T-helper 22 cell (primary cell): Measurements from ENCODE around the gene SERP2.

Source experiments
- DNase-seq: peaks from one replicate; pipeline ENCODE4 v3.0.0-alpha.2; 2020; ENCODE audit warnings: low read depth

SERP2 gene

DNA sequence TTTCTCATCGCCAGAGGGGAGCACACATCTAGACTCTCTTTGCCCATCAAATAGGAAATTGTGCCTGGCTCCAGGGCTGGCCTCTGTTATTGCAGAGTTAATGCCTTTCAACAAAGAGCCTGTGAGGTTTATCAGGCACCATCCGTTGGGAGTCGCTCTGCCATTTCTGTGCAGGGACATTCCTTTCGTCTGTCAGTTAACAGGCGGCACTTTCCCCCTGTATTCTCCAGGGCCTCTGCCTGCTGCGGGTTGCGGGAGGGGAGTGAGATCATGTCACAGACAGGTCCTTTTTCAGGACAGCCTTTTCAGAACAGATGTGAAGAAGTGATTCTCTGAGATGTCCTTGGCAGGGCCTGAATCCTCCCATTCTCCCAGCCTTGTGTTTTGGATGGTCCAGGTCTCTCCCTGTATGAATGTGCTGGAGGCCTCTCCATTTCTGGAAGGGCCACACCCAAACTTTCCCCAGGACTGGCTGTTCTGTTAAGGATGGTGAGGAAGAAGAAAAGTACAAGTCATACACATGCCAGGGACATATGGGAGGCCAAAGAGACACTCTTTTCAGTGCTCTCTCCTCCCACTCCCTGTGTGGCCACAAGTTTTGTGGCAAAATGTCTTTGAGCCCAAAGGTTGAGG is 14.9 kb downstream of the SERP2 start:
- DNase-seq: no peak

GRCh38 chr13:44389060-44389666 is 15.5 kb downstream of the SERP2 start:
- no peak for DNase-seq

GRCh38 chr13:44389876-44390275 is 16.3 kb downstream of the SERP2 start:
- DNase-seq: no peak

DNA sequence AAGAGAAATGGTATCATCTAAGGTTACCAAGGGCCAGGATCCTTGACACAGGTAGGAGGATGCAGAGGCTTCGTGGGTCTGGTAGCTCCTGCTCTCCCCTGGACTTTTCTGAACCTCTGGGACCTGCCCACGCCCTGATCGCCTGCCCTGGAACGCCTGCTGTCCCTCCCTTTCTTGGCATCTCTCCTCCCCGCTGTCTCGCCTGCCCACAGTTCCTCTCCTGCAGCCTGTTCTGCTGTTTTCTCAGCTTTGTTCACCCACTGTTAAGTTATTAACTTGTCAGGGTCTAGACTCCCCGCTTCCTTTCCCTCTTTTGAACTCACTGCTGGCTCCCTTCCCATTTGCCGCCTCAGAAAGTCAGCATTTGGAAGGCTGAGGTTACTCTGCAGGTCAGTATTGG is 19.8 kb downstream of the SERP2 start:
- no peak for DNase-seq

- no peak for DNase-seq
These were observed 21.0 kb downstream of the SERP2 start for GRCh38 chr13:44394658-44395057.

DNA sequence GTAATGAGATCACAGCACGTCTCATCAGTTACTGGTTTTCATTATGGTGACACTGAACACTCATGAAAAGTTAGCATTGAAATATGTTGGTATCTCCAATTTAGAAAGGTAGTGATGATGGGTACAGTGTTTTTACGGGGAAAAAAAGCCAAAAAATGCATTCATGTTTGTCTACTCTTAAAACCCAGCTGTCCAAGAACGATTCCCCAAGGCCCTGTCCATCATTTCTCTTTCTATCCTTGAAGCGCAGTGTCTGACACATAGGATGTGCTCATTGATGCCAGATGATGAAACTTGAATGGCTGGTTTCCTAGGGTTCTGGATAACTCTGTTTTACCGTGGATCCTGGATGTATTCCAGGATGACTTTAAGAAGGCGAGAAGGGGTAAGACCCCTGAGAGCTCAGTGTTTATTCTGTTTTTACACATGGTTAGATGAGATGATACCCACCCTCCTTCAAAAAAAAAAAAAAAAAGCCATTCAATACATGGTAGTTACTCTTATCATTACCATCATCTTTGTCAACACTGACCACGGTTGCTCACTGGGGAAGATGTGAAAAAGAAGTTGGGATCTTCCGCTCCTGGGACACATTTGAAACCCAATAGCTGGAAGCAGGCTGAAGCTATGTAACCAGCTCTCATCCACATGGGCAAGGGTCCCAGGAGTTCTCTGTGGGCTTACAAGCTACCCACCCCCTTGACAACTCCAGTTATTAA is 22.5 kb downstream of the SERP2 start:
- no peak for DNase-seq

GRCh38 chr13:44396701-44397580 is 23.3 kb downstream of the SERP2 start:
- no peak for DNase-seq

GRCh38 chr13:44397766-44398223 is 24.2 kb downstream of the SERP2 start:
- no peak for DNase-seq

DNA sequence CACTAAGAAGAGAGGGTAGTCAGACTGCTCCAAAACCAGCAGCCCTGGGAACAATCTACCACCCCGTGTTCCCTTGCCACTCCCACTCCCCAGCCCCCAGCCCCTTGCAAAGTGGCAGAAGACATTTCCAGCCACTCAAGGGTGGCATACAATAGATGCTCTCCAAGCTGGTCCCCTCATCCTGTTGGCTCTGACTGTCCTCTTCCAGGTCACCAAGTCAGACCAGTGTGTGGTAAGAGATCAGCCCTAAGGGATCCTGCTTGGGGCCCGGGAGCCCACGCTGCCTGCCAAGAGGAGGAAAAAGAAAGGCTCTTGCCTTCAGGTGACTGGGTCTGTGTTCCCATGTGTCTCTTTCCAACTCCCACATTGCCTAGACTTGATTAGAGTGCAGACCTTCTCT is 25.0 kb downstream of the SERP2 start:
- DNase-seq: no peak

- DNase-seq: no peak
These were observed 25.4 kb downstream of the SERP2 start for GRCh38 chr13:44399074-44399473.

GRCh38 chr13:44400736-44401135 is 27.1 kb downstream of the SERP2 start:
- DNase-seq: no peak

DNA sequence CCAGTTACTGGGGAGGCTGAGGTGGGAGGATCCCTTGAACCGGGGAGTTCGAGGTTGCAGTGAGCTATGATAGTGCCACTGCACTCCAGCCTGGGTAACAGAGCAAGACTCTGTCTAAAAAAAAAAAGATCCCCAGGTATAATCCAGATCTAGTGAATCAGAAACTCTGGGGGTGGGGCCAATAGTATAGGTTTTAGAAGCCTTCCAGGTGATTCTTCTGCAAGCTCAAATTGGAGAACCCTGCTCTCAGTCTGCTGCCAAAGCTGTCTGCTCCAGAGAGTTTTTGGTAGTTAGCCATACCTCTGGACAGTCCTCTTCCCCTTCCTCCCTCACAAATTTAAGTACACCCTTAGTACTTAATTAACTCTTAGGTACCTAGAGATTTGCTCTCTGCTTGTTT is 28.0 kb downstream of the SERP2 start:
- no peak for DNase-seq

GRCh38 chr13:44402899-44403445 is 29.3 kb downstream of the SERP2 start:
- DNase-seq: no peak

GRCh38 chr13:44403461-44404056 is 29.9 kb downstream of the SERP2 start:
- DNase-seq: no peak

DNA sequence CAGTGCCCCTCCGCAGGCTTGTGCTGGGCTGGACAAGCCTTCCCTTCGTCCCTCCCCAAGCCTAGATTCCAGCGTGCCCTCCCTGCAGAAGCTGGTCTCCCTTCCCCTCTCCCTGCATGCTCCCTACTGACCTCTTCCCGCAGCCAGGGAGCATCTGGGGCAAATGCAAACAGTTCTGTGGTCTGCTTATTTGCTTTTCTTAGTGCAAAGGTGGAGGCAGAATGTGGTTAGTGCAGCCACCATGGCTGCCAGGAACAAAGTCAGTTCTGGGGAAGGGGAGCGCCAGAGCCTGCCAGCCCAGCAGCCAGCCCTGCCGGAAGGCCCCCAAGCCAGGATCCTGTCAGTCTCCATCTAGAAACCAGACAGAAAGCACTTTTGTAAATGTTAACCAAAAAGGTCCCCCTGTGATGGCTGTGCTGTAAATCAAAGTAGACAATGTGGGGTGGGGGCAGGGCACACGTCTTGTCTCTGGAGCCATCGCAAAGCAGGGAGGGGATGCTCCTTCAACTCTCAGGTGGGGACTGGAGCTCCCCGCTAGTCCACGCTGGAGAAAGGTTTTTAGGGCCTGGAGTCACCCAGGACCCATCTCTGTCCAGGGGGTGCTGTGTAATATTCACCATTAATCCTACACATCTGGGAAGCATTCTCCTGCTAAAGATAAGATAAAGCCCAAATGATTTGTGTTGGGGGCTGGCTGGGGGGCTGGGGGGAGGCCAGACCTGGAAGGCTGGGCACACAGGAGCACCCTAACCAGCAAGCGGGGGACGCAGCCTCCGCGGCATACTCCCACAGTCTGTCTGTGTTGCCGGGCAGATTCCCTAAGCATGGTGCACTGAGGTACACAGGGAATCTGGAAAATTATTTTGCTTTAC is 30.9 kb downstream of the SERP2 start:
- DNase-seq: no peak

DNA sequence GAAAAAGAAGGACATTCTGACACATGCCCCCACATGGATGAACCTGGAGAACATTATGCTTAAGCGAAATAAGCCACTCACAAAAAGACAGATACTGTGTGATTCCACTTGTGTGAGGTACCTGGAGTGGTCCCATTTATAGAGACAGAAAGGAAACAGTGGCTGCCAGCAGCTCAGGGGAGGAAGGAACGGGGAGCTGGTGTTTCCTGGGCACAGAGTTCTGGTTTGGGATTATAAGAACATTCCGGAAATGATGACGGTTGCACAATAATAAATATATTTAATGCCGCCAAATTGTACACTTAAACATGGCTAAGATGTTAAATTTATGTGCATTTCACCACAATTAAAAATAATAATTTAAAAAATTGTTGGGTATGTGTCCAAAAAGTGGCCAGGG is 33.0 kb downstream of the SERP2 start:
- DNase-seq: no peak

GRCh38 chr13:44407379-44407778 is 33.8 kb downstream of the SERP2 start:
- DNase-seq: no peak

DNA sequence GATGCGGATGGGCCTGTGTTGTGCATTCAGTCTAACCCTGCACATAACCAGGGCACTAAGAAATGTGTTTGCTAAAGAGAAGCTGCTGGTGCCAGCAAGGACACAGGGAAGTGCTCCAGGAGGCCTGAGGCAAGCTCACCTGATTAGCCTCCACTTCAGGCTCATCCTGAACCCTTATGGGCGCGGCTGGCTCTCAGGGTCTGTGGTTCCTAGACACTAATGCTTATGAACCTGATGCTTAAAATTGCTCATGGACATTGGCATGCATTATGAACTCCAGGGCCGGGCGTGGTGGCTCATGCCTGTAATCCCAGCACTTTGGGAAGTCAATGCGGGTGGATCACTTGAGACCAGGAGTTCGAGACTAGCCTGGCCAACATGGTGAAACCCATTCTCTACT is 34.3 kb downstream of the SERP2 start:
- no peak for DNase-seq

DNA sequence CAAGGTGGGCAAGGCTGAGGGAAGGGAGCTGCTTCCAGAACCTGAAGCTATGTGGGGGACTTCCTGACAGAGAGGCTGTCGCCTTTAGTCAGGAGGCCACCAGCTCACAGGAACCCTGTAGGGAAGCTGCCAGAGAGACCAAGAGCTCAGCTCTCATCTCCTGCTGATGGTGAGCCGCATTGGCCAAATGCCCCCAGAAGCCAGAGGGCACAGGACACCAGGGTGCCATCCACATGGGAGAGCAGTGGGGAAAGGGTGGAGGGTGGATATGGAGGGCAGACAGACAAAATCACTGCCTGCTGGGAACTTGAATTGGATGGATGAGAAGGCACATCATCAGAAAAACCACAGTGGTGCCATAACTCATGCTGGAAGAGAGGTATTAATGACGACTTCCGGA is 36.0 kb downstream of the SERP2 start:
- DNase-seq: no peak

- no peak for DNase-seq
These were observed 36.8 kb downstream of the SERP2 start for GRCh38 chr13:44410328-44410859.
